ENCODE results near the gene LOXL1. TPM values are rescaled to one million over a fixed set of nuclear protein-coding genes. Genes with fewer than 3 reads are reported as not detected.

The LOXL1 gene
- total RNA-seq, 4 donors from 2014 or later, result 4.3 to 12.1 (median 7.3) TPM

DNA sequence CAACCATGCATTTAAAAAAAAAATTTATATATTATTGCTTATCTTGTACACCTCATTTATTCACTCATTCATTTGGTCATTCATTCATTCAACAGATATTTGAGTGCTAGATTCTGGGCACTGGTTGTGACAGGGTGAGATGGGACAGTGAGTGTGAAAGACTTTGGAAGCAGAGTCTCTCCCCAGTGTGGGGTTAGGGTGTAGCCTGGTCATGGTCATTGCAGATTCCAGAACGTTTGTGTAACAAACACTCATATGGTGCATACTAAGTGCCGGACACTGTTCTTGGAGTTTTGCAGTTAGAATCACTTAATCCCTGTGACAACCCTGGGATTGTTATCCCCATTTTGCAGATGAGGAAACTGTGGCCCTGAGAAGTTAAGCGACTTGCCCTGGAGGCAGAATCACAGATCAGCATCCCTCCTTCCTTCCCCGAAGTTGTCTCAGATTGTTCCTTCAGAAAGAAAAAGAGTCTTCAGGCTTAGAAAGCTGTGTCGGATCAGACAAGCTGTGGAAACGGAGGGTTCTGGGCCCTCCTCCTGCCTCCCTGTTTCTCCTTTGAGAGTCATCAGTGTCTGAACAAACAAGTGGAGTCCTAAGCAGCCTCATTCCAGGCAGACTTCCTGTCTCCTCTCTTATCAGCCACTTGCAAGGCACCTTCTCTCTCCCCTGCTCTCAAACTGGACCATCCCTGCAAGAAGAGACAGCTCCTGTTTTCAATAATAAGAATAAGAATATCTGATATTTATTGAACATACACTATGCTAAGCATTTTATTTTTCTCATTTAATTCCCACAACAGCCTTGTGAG lies 6.3 kb downstream of the LOXL1 start:
- no peak for DNase-seq (ENCODE audit: low spot score in 2 of 2)
- no peak overlapping the region for H3K27ac ChIP-seq
- H3K9me3 ChIP-seq, result no peaks in the 10 kb centered on the region
- H3K4me1 ChIP-seq, result peaks cover 65% of the 10 kb centered on the region
- H3K27me3 ChIP-seq, result peaks cover 6% of the 10 kb centered on the region
- WGBS, result 59% methylated on average over 6 of the region's 6 CpGs
- H3K4me3 ChIP-seq, result no peak overlapping the region
- H3K36me3 ChIP-seq, result no peaks in the 10 kb centered on the region
- no peak for TF ChIP-seq CTCF (IDR thresholded peaks at IDR 0.05)
- no peak for TF ChIP-seq POLR2A (IDR thresholded peaks at IDR 0.05)
- no peak for TF ChIP-seq POLR2AphosphoS5 (IDR thresholded peaks at IDR 0.05)
- TF ChIP-seq EP300 (IDR thresholded peaks at IDR 0.05), result no peak

GRCh38 chr15:73934281-73934680 lies 8.0 kb downstream of the LOXL1 start:
- DNase-seq (ENCODE audit: low spot score in 2 of 2), result no peak
- no peaks in the 10 kb centered on the region for H3K9me3 ChIP-seq
- no peak overlapping the region for H3K27ac ChIP-seq
- H3K4me1 ChIP-seq, result peaks cover 50% of the 10 kb centered on the region
- H3K36me3 ChIP-seq, result no peaks in the 10 kb centered on the region
- TF ChIP-seq POLR2AphosphoS5 (IDR thresholded peaks at IDR 0.05) (no peak), EP300 (IDR thresholded peaks at IDR 0.05) (no peak), POLR2A (IDR thresholded peaks at IDR 0.05) (no peak), CTCF (IDR thresholded peaks at IDR 0.05) (no peak)
- no peak overlapping the region for H3K4me3 ChIP-seq
- WGBS, result 77% methylated on average over 6 of the region's 7 CpGs
- H3K27me3 ChIP-seq, result no peaks in the 10 kb centered on the region

DNA sequence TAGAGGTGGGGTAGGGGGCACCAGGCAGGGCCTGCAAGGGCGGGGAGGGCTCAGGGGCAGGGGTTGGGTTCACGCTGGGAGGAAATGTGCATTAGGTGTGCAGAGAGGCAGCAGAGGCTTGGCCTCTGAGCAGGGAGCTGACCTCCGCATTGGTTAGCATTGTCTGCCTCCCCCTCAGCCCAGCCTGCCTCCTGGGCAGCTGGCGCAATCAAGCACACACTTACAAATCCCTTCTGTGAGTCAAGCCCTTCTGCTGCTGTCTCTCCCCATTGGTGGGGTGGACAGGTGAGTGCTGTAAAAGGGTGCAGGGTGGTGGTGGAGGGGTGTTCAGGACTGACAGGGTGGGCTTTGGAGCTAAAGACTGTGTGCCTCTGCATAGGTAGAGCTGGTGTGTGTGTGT lies 9.3 kb downstream of the LOXL1 start:
- Histone ChIP-seq H3K36me3 (no peaks in the 10 kb centered on the region), H3K4me3 (no peak overlapping the region), H3K4me1 (peaks cover 43% of the 10 kb centered on the region), H3K27me3 (no peaks in the 10 kb centered on the region), H3K9me3 (no peaks in the 10 kb centered on the region), H3K27ac (no peak overlapping the region)
- WGBS, result 93% methylated on average over 4 of the region's 4 CpGs
- DNase-seq (ENCODE audit: low spot score in 2 of 2), result no peak
- TF ChIP-seq POLR2AphosphoS5 (IDR thresholded peaks at IDR 0.05), result no peak
- TF ChIP-seq EP300 (IDR thresholded peaks at IDR 0.05), result no peak
- TF ChIP-seq POLR2A (IDR thresholded peaks at IDR 0.05), result no peak

DNA sequence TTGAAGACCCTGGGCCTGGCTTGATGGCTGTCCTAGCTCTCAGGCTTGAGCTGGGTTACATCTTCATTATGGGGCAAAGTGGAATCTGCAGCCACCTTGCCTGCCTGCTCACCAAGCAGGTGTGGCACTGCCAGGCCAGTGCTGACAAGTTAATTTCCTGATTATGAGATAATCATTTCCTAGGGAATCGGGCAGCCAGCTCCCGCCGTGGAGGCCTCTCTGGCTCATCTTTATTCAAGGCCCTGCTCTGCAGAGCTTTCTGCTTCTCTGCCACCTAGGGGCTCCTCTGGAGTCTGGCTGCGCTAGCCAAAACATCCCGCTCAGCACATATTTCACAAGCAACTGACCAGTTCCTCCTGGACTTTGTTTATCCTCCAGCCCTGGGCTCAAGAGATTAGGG lies 9.9 kb downstream of the LOXL1 start:
- WGBS, result 30% methylated on average over 5 of the region's 5 CpGs
- no peaks in the 10 kb centered on the region for H3K9me3 ChIP-seq
- H3K27me3 ChIP-seq, result no peaks in the 10 kb centered on the region
- no peaks in the 10 kb centered on the region for H3K36me3 ChIP-seq
- TF ChIP-seq POLR2A (IDR thresholded peaks at IDR 0.05), result no peak
- TF ChIP-seq EP300 (IDR thresholded peaks at IDR 0.05), result no peak
- no peak for TF ChIP-seq CTCF (IDR thresholded peaks at IDR 0.05)
- TF ChIP-seq POLR2AphosphoS5 (IDR thresholded peaks at IDR 0.05), result no peak
- no peak overlapping the region for H3K4me3 ChIP-seq
- peaks cover 43% of the 10 kb centered on the region for H3K4me1 ChIP-seq
- DNase-seq (ENCODE audit: low spot score in 2 of 2), result no peak
- no peak overlapping the region for H3K27ac ChIP-seq

- H3K27ac ChIP-seq, result no peak overlapping the region
- H3K4me3 ChIP-seq, result no peak overlapping the region
- DNase-seq (ENCODE audit: low spot score in 2 of 2), result no peak
- H3K9me3 ChIP-seq, result no peaks in the 10 kb centered on the region
- H3K27me3 ChIP-seq, result no peaks in the 10 kb centered on the region
- TF ChIP-seq CTCF (IDR thresholded peaks at IDR 0.05) (no peak), POLR2A (IDR thresholded peaks at IDR 0.05) (no peak), EP300 (IDR thresholded peaks at IDR 0.05) (no peak), POLR2AphosphoS5 (IDR thresholded peaks at IDR 0.05) (no peak)
- H3K36me3 ChIP-seq, result no peaks in the 10 kb centered on the region
- 63% methylated on average over 11 of the region's 12 CpGs for WGBS
- peaks cover 40% of the 10 kb centered on the region for H3K4me1 ChIP-seq
These were observed 10.5 kb downstream of the LOXL1 start for GRCh38 chr15:73936588-73937290.

Data from suprapubic skin (tissue), 4 donors.